Measurements from ENCODE around the gene SYT7.

DNA sequence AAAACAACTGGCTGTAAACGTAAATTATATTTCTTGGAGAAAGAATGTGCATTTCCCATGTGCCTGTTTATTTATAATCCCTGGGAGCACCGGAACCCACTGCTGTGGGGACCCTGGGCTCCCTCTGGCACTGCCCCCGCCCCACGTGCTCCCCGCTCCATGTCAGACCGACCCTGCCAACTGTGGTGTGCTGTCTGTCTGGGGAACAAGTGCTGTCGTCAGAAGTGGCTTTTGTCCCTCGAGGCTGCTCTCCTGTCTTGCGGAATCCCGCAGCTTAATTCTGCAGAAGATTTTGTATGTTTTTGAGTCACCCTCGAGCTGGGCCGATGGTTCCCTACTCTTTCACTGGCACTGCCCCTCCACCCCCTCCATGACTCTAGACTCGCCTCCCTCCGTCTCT lies 69.9 kb downstream of the SYT7 start:
- TF ChIP-seq, protein P1, sequence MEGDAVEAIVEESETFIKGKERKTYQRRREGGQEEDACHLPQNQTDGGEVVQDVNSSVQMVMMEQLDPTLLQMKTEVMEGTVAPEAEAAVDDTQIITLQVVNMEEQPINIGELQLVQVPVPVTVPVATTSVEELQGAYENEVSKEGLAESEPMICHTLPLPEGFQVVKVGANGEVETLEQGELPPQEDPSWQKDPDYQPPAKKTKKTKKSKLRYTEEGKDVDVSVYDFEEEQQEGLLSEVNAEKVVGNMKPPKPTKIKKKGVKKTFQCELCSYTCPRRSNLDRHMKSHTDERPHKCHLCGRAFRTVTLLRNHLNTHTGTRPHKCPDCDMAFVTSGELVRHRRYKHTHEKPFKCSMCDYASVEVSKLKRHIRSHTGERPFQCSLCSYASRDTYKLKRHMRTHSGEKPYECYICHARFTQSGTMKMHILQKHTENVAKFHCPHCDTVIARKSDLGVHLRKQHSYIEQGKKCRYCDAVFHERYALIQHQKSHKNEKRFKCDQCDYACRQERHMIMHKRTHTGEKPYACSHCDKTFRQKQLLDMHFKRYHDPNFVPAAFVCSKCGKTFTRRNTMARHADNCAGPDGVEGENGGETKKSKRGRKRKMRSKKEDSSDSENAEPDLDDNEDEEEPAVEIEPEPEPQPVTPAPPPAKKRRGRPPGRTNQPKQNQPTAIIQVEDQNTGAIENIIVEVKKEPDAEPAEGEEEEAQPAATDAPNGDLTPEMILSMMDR (optimal IDR thresholded peaks at IDR 0.05 in 1 of 3, IDR thresholded peaks at IDR 0.05 in 1 of 3, conservative IDR thresholded peaks at IDR 0.05 in 1 of 3; ENCODE audit: extremely low read depth in 1 of 3, insufficient read depth in 2 of 3, low read length in 3 of 3), result no peak
- no peak for TF ChIP-seq EZH2 (IDR thresholded peaks at IDR 0.05; ENCODE audit: low read length)
